ENCODE data around the gene C10orf71. TPM values are rescaled to one million over a fixed set of nuclear protein-coding genes. Genes with fewer than 3 reads are reported as not detected.
A peak's percentile ranks its signal among the peaks of the same experiment; 100 is the strongest.

Gene C10orf71
- total and polyA plus RNA-seq, 2 donors from 2014 or later: 0.28 TPM; not detected in 1

DNA sequence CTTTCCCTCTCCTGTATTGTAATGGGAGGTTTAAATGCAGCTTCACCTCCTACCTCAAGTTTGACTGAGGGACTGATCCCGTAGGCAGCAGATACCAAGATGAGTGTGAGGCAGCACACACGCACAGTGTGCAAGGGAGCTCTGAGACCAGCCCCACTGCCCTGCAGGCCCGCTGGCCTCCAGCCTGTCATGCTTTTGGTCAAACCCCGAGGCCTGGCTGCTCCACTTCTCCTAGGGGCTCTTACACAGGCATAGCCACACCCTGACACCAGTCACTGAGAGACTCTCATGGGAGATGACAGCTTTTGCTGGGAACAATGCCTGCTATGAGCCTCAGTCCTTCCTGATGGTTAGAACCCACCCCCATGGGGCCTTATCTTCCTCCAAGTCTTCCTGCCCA is 69.3 kb downstream of the C10orf71 start:
- DNase-seq (no peak), FAIRE-seq (no peak)
- TF ChIP-seq CTCF (IDR thresholded peaks at IDR 0.05; ENCODE audit: borderline replicate concordance, extremely low read depth, insufficient read depth): no peak
- no peaks in the 10 kb centered on the region for H3K9me3 ChIP-seq (ENCODE audit: control insufficient read depth in 2 of 3, insufficient read depth in 1 of 3, low read length in 3 of 3)
- no peaks in the 10 kb centered on the region for H3K36me3 ChIP-seq (ENCODE audit: control insufficient read depth in 2 of 3, insufficient read depth in 3 of 3, low read length in 3 of 3)
- no peak overlapping the region for H3K4me3 ChIP-seq (ENCODE audit: low read length in 3 of 3)
- intact Hi-C loops (cut with DNase I): no loop called here
- H3K27ac ChIP-seq (ENCODE audit: low read depth in 2 of 2, low read length in 2 of 2): no peak overlapping the region
- H3K4me1 ChIP-seq (ENCODE audit: control insufficient read depth in 2 of 3, insufficient read depth in 2 of 3, low read depth in 1 of 3, low read length in 3 of 3): no peaks in the 10 kb centered on the region
- peaks cover 2% of the 10 kb centered on the region for H3K27me3 ChIP-seq (ENCODE audit: control insufficient read depth, insufficient read depth, low read length)
- no peak overlapping the region for H3K9ac ChIP-seq (ENCODE audit: low read length in 3 of 3)

DNA sequence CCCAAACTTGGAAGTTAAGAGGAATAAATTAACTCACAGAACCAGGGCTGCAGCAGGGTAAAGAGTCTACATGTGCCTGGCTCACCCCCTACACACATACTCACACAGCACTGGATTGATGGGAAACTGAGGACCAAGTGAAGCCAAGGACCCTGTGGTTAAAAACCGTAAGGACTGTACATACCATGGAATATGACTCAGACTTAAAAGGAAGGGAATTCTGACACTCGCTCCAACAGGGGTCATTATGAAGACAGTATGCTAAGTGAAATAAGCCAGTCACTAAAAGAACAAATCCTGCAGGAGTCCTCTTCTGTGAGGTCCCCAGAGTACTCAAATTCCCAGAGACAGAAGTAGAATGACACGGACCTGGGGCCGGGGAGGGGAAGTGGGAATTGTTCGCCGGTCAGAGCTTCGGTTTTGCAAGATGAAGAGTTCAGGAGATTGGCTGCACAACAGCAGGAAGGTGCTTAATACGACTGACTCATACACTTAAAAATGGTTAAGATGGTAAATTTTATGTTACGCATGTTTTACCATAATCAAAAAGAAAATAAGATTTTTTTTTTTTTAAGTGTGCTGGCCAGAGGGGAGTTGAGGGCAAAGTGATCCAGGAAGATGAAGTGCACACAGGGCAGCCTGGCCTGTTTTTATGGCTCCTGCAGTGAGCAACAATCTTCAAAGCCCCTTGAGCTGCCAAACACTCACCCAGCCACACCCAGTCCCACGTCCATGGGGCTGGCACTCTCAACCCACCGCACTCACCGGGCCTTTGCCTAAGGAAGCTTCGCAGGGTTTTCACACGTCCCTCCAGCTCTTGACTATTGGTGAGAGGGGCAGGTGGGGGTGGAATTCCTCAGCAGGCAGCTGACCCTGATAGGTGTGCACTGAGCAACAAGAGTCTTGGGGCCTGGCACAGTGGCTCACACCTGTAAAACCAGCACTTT is 70.5 kb downstream of the C10orf71 start:
- Histone ChIP-seq H3K9ac (ENCODE audit: low read length in 3 of 3) (no peak overlapping the region), H3K4me3 (ENCODE audit: low read length in 3 of 3) (no peak overlapping the region), H3K27ac (ENCODE audit: low read depth in 2 of 2, low read length in 2 of 2) (no peak overlapping the region), H3K9me3 (ENCODE audit: control insufficient read depth in 2 of 3, insufficient read depth in 1 of 3, low read length in 3 of 3) (no peaks in the 10 kb centered on the region), H3K4me1 (ENCODE audit: control insufficient read depth in 2 of 3, insufficient read depth in 2 of 3, low read depth in 1 of 3, low read length in 3 of 3) (no peaks in the 10 kb centered on the region), H3K27me3 (ENCODE audit: control insufficient read depth, insufficient read depth, low read length) (peaks cover 2% of the 10 kb centered on the region), H3K36me3 (ENCODE audit: control insufficient read depth in 2 of 3, insufficient read depth in 3 of 3, low read length in 3 of 3) (no peaks in the 10 kb centered on the region)
- intact Hi-C loops (cut with DNase I): no loop called here
- DNase-seq (peak in 1 of 5 donors; percentile 7), FAIRE-seq (no peak)
- TF ChIP-seq CTCF (IDR thresholded peaks at IDR 0.05; ENCODE audit: borderline replicate concordance, extremely low read depth, insufficient read depth): no peak

DNA sequence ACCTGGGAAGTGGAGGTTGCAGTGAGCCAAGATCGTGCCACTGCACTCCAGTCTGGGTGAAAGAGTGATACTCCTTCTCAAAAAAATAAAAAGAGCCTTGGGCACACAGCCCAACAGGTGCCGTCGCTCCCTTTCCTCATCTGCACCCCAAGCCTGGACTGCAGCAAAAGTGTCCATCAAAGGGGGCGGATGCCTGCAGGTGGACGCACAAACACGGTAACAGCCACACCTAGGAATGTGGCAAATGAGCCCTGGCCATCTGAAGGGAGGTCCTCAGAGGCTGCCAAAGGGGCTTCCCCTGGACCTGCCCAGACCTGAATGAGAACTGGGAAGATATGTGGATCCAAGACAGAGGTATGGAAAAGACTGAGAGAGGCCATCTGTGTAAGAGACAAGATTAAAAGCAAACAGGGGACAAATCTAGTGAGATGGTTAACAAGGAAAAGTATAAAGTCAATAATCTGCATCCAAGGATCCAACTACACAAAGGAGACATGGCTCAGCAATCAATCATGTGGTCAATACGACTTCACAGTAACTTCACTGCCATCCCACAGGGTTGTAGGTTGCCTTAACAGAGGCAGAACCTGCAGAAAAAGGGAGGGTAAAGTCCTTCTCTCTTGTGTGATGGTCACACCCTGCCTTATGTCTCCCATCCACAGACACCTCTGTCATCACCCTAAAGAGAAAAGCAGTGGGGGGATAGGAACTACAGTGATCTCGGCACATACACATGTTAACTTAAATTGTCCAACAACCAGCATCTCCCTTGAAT is 71.5 kb downstream of the C10orf71 start:
- H3K9me3 ChIP-seq (ENCODE audit: control insufficient read depth in 2 of 3, insufficient read depth in 1 of 3, low read length in 3 of 3): no peaks in the 10 kb centered on the region
- FAIRE-seq: no peak
- DNase-seq: peak in 1 of 5 donors; percentile 4
- TF ChIP-seq CTCF (IDR thresholded peaks at IDR 0.05; ENCODE audit: borderline replicate concordance, extremely low read depth, insufficient read depth): no peak
- intact Hi-C loops (cut with DNase I): no loop called here
- H3K4me1 ChIP-seq (ENCODE audit: control insufficient read depth in 2 of 3, insufficient read depth in 2 of 3, low read depth in 1 of 3, low read length in 3 of 3): no peaks in the 10 kb centered on the region
- H3K27ac ChIP-seq (ENCODE audit: low read depth in 2 of 2, low read length in 2 of 2): no peak overlapping the region
- no peaks in the 10 kb centered on the region for H3K36me3 ChIP-seq (ENCODE audit: control insufficient read depth in 2 of 3, insufficient read depth in 3 of 3, low read length in 3 of 3)
- peaks cover 2% of the 10 kb centered on the region for H3K27me3 ChIP-seq (ENCODE audit: control insufficient read depth, insufficient read depth, low read length)
- no peak overlapping the region for H3K9ac ChIP-seq (ENCODE audit: low read length in 3 of 3)
- H3K4me3 ChIP-seq (ENCODE audit: low read length in 3 of 3): no peak overlapping the region
